GM19035 (cell line): ENCODE results near the gene KLHDC4.
"Not testable (repeated sequence)": the region's sequence is repeated elsewhere in the genome, so short reads cannot be mapped to it uniquely, and the experiment has no call there.

Experiments
- ATAC-seq: cut with Tn5 transposase; IDR thresholded peaks from one replicate; pipeline ENCODE4 v1.9.1; 2021; ENCODE audit not compliant: unreplicated experiment

KLHDC4 gene

DNA sequence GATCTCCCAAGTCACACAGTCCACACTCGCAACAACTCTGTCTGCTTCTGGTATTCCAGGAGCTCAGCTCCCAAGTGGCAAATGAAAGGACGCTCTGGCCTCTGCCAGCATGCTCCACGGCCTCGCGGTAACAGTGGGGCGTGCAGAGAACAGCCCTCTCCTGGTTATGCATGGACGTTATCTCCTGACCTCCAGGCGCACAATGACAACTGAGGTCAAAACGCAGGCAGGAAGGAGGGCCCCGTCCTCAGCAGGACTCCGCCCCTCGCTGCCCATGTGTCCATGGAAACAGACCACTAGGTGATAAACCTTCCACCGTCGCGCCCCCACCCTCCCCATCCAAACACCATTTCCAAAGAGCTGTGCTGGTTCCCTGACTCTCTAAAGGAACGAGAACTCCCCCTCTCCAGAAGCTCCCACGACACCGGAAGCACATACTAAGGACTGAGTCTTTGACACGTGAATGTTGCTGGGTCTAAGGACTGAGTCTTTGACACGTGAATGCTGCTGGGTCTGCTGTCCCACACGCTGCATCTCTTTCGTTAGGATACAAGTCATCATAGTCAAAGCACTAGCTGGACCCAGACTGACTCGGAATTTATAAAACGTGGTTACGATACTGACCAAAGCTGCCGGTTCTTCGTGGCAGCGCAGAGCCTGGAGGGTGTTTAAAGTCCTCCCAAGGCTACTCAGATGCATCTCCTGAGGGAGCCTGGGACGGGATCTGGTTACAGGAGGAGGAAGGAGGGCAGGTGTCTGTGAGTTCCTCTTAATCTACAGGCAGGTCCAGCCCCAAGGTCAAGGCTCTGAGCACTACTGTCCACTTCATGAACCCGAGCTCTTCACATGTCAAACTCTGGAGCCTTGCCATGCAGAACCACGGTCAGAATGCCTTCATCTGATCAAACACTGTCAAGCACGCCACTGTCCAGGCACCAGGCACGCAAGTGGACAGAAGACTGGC, 43.9 kb downstream of the KLHDC4 start:
- ATAC-seq: no peak

DNA sequence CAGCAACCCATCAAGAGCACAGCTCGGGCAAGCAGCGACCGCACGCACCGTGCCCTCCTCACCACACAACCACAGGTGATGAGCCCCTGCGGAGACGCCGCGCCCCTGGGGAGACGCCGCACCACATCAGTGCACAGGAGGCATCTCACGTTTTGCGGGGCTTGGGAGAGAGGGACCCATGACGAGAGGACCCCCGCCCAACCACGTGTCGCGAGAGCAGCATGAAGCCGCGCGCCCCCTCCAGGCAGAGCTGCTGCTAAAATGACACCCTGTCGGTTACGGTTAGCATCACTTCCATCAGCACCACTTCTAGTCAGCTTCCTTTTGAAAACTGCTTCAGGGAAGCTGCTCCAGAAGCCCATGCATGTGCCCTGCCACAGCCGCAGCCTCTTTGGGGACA, 45.3 kb downstream of the KLHDC4 start:
- ATAC-seq: no peak

DNA sequence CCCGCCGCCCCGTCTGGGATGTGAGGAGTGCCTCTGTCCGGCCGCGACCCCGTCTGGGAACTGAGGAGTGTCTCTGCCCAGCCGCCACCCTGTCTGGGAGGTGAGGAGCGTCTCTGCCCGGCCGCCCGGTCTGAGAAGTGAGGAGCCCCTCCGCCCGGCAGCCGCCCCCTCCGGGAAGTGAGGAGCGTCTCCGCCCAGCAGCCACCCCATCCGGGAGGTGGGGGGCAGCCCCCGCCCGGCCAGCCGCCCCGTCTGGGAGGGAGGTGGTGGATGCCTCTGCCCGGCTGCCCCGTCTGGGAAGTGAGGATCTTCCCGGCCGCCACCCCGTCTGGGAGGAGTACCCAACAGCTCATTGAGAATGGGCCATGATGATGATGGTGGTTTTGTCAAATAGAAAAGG, 47.0 kb downstream of the KLHDC4 start:
- not testable (repeated sequence) for ATAC-seq

DNA sequence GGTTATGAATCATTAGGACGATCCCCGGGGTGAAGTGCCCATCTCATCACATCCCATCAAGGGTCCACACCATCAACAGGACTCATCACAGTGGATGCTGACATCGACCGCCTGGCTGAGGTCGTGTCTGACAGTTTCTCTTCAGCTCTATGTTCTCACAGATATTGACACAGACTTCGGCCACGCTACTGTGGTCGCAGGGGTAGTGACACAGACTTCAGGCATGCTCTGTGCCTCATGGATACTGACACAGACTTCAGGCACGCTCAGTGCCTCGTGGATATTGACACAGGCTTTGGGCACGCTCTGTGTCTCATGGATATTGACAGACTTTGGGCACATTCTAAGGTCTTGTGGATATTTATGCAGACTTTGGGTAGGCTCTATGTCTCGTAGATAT, 50.1 kb downstream of the KLHDC4 start:
- ATAC-seq: no peak

DNA sequence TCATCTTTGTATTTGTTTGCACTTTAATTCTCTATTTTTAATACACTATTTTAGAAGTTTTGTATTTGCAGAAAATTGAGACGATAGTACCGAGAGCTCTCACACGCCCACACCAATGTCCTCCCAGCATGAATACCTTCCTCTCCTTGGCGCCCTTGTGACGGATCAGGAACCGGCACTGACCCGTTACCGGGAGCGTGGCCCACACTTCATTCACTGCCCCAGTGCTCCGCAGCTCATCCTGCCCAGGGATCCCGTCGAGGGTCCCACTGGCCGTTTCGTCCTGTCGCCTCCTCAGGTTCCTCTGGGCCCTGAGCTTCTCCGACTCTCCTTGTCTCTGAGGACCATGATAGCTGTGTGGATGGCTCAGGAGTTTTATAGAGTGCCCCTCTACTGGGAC, 50.6 kb downstream of the KLHDC4 start:
- ATAC-seq: no peak

DNA sequence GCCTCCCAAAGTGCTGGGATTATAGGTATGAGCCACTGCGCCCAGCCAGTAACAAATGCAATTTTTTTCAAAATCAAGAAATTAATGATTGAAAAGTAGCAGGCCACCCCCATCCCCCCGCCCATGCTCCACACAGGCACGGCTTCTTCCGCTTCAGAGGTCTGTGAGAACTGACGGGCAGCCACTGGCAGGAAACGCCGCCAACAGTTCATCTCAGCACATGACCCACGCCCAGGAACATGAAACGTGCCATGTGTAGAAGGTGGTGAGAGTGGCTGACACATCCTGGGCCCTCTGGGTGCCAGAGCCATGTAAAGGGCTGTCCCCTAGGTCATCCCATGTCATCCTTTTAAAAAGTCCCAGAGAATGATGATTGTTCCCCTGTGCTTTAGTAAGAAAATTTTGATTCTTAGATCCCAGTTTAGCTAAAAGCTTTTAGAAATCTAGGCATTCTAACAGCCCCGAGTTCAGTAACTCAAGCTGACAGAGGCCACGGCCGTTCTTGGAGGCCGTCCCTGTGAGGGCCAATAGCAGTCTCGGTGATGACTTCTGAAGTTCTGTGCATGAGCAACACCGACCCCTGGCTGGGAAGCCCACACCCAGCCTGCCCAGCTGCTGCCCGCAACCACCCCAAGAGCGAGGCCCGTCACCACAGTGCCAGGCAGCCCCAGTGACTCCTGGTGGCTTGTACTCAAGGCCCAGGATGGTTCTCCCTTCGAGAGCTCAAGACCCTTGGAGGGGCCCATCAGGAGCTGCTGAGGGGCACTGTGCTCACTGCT, 52.1 kb downstream of the KLHDC4 start:
- no peak for ATAC-seq

DNA sequence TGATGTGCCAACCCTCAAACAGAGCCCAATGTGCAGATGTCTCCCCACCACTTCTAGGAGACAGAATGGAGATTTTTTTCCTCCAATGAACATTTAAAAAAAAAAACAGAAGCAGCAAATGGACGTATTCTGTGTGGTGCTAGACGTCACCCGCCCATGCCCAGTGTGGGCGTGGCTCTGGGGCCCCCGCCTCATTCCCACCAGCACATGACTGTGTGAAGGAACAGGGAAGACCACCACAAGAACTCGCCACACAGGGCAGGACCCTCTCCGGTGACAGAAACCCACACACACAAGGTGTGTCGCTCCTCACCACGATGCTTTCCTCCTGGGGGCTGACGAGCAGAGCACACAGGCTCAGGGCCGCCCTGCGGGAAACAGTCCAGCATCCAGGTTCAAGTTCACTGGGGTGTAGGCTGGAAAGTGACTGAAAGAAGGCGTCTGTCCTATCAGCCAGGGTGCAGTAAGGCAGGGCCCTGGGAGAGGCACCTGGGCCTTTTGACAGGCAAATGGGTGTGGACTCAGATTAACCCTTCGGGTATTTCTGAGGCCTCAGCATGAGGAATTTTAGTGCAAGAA, 53.5 kb downstream of the KLHDC4 start:
- no peak for ATAC-seq

DNA sequence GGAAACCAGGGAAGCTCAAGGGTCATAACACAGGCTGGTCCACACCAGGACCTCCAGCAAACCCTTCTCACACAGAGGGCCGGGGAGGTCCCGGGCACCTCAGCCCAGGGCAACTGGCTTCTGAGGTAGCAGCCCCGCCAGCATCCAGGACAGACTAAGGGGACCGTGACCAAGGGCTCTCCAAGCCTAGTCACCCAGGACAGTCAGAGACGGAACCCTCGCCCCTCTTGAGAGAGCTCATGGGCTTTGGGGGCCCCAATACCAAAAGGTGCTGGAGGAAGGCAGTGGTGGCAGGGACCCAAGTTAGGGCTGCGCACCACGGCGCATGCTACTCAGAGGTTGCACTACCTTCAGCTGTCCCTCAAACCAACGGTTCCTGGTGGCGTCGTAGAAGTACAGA, 54.9 kb downstream of the KLHDC4 start:
- ATAC-seq: no peak

DNA sequence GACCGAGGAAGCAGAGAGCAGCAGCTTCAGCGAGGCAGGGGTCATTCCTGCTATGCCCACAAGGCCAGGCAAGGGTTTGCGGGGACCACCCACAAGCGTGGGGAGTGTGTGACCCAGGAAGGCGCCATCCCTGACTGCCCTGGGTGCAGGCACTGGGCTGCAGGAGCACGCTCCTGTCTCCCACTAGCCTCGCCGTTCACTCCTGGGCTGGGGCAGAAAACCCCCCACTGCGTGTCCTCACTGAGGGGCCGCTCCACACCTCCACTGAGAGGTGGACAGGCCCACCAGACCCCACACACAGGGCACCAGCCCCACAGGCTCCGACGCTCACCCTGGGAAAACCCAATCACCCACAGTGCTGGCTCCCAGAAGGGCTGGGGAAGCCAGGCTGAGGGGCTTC, 56.1 kb downstream of the KLHDC4 start:
- ATAC-seq: no peak

DNA sequence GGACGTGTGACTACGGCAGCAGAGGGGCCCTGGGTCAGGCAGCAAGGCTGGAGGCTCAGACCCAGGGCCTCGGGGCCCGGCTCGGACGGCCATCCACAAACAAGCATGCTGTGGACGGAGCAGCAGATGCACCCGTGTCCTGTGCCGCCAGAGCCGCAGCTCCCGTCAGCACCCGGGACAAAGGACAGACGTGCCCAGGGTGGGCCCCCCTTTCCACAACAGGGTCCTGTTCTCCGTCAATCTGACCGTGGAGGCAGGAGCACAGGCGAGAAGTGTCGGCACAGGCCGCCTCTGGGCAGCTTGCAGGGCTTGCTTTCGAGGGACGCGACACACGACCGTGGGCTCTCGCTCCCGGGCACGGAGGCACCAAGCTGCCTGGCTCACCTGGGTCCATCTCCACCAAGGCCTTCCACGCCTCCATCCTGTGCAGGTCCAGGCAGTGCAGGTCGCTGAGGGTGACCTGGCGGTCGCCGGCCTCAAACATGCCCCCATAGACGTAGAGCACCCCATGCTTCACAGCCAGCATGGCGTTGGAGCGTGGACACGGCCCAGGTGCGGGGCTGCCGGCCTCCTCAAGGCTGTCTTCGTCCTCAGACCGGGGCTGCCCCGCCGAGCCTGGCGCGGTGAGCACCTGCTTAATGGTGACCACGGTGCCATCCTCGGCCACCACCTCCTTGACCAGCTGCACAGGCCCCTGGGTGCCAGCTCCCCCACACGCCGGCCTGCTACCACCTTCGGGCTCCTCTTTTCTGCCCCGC, 56.7 kb downstream of the KLHDC4 start:
- no peak for ATAC-seq

DNA sequence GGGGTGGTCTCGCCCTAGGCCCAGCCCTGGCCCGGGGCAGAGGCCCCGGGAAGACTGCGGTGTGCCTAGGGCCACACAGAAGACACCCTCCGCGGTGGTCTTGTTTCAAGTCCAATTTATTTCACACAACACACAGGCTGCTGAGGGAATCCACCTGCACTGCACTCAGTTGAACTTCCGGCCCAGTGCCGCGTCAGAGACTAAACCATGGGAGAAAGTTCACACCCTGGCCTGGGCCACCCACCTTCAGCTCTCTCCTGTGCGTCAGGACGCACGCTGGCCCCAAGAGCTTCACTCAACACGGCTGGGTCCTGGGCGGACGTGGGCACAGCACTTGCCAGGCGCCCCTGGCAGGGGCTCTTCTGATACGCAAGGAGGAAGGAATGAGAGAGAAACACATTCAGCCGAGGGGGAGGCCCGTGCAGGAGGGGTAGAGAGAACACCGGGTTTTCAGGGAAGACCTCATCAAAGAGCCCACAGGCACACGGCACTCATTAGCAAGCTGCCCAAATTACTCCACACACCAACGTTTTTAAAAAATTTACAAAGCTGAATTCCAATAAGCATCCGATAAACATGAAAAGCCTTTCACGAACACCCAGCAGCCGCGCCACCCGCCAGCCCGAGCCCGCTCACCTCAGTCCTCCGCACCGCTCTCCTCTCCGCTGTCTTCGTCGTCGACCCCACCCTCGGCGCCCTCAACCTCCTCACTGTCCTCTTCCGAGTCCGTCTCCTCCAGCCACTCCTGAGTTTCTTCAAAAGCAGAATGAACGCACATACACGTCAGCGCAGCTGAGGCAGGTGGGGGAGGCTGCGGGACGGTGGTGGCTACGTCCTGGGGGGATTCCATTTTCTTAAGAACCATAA, 57.8 kb downstream of the KLHDC4 start:
- no peak for ATAC-seq

DNA sequence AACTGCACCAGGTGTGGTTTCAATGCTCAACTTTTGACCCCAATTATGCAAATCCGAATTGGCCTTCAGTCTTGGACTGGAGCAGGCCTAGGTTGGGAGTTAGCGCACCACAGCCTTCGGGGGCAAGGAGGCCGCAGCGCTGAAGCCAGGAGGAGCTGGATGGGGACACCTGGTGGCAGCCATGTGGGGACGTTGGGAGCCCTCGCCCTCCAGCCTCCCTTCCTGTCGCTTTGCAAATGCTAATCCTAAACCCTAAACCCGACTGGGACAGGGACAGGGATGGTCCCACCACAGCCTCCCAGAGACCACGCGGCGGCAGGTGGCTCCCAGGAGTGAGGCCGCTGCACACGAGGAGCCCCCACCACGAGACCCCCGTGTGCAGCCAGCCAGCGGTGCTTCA, 58.7 kb downstream of the KLHDC4 start:
- ATAC-seq: no peak

DNA sequence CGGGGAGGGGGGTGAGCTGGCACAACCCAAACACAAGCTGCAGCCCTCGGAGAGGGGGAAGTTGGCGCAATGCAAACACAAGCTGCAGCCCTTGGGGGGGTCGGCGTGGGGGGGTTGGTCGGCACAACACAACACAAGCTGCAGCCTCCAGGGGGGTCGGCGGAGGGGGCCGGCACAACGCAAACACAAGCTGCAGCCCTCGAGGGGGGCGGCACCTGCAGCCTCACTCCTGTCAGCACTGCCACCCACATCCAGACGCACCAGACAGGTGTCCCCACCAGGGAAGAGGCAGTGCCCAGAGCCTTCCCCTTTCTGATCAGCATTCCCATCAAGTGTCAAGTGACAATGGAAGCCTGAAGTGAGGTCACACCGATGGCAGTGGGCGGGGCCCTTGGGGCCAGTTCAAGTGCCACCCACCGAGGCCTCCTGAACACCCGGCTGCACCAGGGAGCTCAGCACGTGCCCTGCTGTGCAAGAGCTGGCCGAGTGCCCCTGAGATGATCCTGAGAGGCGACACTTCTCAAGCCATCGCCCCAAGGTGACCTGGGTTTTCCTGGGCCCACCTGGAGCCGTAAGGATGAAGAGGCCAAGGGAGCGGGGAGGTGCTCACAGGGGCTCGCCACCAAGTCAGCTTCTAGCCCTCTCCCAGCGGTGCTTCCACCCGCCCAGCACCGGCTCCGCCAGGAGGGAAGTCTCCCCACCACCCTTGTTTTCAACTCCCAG, 59.3 kb downstream of the KLHDC4 start:
- no peak for ATAC-seq

DNA sequence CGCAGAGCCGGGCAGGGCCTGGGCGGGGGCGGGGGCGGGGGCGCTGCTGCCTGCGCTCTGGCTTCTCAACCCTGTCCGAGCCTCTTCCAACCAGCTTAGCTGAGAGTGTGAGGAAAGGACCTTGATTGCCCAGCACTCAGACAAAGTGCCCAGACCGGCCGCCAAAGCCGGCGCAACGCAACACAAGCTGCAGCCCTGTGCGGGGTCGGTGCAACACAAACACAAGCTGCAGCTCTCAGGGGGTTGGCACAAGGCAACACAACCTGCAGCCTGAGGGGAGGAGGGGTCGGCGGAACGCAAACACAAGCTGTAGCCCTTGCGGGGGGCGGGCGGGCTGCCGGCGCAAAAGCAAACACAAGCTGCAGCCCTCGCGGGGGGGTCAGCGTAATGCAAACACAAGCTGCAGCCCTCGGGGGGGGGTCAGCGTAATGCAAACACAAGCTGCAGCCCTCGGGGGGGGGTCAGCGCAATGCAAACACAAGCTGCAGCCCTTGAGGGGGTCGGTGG, 60.0 kb downstream of the KLHDC4 start:
- no peak for ATAC-seq

DNA sequence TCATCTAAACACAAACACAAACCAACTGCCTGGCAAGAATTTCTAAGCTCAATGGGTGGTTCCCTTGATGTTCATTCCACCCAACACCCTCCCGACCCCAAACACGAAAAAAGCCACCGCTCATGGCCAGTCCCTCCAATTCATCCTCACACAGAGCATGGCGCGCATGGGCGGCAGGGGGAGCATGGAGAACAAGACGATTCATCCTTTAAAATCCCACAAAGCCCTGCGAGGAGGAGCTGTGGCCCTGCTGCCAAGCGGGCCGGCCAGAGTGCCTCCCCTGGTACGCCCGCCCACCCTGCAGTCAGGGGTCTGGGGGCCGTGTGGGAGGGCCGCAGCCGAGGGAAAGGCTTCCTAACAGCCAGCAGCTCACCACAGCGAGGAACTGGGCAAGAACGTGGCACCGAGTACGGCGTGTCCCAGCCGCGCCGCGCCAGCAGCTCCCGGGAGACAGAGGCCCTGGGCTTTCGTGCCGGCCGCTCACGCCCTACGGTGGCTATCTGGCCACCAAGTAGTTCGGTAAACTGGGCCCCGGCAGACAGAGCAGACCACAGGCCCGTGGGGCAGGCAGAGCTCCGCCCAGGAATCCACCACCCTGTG, 60.9 kb downstream of the KLHDC4 start:
- no peak for ATAC-seq

DNA sequence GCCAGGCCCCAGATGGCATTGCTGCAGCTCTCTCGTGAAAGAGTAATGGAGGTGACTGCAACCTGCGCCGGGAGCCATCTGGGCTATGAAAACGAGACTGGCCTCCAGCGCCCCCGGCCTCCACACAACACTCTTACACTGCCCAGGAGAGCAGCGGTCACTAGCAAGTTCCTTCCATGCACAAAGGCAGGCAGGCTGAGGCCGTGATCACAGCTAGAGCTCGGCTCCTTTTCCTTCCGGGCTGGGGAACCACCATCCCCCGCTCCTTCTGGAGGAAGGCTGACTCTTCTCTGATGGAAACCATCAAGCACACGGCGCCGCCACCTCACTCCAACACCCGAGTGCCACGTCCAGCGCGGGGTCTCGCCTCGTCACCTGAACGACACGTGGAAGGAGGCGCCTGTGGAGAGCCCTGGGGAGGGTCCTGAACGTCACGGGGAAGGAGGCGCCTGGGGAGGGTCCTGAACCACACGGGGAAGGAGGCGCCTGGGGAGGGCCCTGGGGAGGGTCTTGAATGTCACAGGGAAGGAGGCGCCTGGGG, 61.9 kb downstream of the KLHDC4 start:
- ATAC-seq: no peak

DNA sequence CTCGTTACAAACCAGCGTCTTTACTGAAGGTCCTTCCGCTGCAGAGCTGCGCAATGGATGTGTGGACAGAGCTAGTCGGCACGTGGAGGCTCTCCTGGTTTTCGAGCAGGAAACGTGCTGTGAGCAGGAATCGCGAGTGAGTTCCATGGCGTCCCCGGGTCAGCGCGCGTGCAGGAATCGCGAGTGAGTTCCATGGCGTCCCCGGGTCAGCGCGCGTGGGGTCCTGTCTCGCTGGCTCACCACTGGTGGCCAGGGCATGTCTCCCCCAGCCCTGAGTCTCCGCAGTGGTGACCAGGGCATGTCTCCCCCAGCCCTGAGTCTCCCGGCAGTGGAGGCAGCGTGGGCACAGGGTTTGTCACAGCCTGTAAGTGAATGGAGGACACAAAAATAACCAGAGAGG, 62.7 kb downstream of the KLHDC4 start:
- ATAC-seq: no peak

DNA sequence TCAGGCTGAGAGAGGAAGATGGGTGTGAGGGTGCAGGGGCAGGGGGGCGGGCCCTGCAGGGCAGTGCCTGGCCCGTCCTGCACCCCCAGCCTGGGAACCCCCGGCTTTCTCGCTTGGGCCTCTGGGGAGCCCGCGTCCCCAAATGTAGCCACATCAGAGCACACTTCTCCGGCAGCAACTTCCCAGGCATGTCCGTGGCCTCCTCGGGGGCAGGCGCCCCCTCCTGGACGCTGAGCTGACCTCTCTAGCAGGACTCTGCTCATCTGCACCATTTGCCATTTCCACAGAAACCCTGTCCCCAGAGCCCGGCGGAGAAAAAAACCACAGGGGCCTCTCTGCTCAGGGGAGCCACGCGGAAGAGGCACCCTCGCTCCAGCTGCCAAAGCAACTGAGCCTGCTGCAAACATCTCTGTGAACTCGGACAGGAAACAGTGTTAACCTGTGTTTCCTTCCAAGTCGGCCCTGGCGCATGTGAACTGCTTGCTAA, 63.4 kb downstream of the KLHDC4 start:
- peak; percentile 50 for ATAC-seq
